ENCODE results near the gene PRDM1. TPM values are rescaled to one million over a fixed set of nuclear protein-coding genes. Genes with fewer than 3 reads are reported as not detected.

Gene PRDM1
- total and polyA plus RNA-seq, 2 donors: 3.7 to 5.0 TPM

DNA sequence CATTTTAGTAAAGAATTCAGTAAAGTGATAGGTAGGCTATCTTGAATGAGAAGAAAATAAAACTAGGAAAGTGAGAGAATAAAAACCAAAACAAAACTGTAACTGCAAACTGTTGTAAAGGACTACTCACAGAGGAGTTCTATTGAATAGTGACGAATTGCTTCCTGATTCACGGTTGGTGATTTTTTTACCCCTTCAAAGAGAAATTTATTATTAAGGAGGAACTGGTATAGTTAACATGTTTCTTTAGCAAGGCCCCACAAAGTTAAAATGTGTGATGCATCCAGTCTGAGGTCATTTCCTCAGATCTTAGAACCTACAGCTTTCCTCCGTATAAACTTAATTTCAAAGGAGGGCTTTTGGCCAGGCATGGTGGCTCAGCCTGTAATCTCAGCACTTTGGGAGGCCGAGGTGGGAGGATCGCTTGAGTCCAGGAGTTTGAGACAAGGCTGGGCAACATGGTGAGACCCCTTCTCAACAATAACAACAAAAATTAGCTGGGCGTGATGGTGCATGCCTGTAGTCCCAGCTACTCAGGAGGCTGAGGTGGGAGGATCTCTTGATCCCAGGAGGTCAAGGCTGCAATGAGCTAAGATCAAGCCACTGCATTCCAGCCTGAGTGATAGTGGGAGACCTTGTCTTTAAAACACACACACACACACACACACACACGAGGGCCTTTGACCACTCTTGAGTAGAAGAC lies 8.3 kb downstream of the PRDM1 start:
- Histone ChIP-seq H3K4me3 (ENCODE audit: low read depth, low read length) (no peak overlapping the region), H3K36me3 (ENCODE audit: insufficient read depth) (no peaks in the 10 kb centered on the region), H3K27ac (ENCODE audit: low read depth) (peak overlapping the region; percentile 32), H3K4me1 (ENCODE audit: insufficient read depth) (peaks cover 2% of the 10 kb centered on the region)
- DNase-seq (ENCODE audit: extremely low spot score): no peak
- WGBS: 77% methylated on average over 7 of the region's 7 CpGs

DNA sequence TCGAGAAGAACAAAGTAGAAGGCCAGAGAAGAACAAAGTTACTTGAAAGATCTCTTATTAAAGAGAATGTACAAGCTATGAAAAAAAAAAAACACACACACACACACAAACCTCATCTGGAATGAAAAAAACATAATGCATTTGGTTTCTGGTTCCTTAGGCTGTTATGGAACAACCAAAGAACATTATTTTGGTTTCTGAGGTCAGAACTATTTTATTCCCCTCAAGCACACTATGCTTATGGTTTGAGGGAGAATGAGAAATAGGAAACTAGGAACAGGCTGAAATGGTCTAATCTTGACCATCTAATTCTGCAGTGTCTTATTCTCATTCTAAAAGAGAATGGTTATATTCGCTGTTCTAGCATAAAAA lies 8.8 kb downstream of the PRDM1 start:
- peaks cover 2% of the 10 kb centered on the region for H3K4me1 ChIP-seq (ENCODE audit: insufficient read depth)
- H3K4me3 ChIP-seq (ENCODE audit: low read depth, low read length): no peak overlapping the region
- 97% methylated on average over 2 of the region's 2 CpGs for WGBS

DNA sequence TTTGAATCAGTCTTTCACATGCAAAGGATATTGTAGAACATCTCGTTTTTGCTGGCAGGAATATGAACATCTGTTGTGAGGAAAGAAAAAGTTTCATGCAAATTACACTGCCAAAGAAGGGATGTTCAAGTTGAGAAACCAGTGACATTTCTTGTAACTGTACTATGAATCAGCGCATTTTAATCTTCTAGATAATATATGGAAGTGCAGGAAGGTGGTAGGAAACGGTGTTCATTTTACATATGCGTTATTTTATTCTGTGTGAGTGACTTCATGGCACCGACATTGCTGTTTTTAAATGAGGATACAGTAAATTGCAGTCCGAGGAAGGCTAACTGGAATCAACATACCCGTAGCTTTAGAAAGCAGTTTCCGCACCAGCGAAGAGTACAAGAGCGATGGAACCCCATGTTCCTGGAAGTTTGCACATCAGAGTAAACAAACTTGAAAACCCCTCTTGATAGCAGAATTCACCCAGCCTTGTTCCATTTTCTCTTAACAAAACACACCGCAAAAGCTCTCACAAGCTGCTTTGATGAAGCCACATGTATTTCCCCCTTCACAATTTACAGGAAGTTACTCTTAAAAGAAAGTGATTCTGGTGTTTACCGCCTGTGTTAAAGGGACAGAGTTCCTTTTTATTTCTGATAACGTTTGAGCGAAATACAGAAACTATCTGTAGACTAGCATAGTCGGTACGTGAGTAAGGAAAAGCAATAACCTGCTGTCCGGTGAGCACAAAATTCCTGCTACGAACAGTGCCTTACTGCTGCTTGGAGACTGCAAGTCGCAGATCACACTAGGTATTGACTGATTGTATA lies 11.5 kb downstream of the PRDM1 start:
- DNase-seq (ENCODE audit: extremely low spot score): no peak
- 10% methylated on average over 19 of the region's 19 CpGs for WGBS
- no peaks in the 10 kb centered on the region for H3K4me1 ChIP-seq (ENCODE audit: insufficient read depth)
- peak overlapping the region; percentile 46 for H3K4me3 ChIP-seq (ENCODE audit: low read depth, low read length)
- no peaks in the 10 kb centered on the region for H3K36me3 ChIP-seq (ENCODE audit: insufficient read depth)
- H3K27ac ChIP-seq (ENCODE audit: low read depth): peak overlapping the region; percentile 80

More for the DNA sequence above, 8.8 kb downstream of the PRDM1 start:
- no peaks in the 10 kb centered on the region for H3K36me3 ChIP-seq (ENCODE audit: insufficient read depth)
- DNase-seq (ENCODE audit: extremely low spot score): no peak
- H3K27ac ChIP-seq (ENCODE audit: low read depth): no peak overlapping the region

DNA sequence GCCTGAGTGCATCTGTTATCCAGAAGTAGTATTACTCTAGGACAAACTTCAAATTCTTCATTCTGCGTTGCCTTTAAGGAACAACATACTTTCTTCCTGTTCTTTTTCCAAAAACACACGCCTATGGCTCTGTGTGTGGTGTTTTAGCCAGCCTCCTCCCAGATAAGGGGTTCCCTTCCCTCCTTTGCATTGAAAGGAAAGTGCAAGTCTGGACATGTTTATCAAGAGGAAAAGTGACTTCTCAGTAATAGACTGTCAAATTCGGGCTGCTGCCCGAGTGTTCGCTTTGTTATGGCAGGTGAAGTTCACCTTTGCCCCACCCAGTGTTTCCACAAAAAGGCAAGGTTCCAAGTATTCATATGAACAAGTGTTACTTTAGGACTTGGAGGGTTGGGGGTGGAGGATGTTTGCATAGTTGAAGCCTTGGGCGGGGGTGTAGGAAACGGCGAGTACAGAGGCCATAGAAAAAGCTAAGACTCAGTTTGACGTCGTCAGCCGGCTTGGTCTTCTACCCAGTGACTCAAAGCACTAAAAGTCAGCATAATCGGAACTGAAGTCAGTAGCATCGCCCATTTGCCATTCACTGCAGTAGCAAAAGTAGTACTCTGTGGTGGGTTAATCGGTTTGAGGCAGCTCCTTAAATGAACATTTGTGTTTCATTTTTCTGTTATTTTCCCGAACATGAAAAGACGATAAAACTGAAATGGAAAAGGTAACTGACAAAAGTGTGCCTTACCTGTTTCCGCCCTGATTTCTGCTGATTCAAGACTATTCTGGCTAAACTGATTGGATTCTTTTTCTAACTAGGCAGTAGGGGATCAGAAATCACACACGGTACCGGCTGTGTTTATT lies 12.5 kb downstream of the PRDM1 start:
- H3K36me3 ChIP-seq (ENCODE audit: insufficient read depth): no peaks in the 10 kb centered on the region
- H3K27ac ChIP-seq (ENCODE audit: low read depth): peak overlapping the region; percentile 79
- no peaks in the 10 kb centered on the region for H3K4me1 ChIP-seq (ENCODE audit: insufficient read depth)
- DNase-seq (ENCODE audit: extremely low spot score): no peak
- H3K4me3 ChIP-seq (ENCODE audit: low read depth, low read length): peak overlapping the region; percentile 46
- 33% methylated on average over 19 of the region's 19 CpGs for WGBS

DNA sequence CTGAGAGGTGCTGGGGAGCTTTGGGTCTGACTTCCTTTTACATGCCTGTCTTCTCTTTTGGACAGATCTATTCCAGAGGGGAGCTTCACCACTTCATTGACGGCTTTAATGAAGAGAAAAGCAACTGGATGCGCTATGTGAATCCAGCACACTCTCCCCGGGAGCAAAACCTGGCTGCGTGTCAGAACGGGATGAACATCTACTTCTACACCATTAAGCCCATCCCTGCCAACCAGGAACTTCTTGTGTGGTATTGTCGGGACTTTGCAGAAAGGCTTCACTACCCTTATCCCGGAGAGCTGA lies 13.1 kb downstream of the PRDM1 start:
- DNase-seq (ENCODE audit: extremely low spot score): no peak
- WGBS: 30% methylated on average over 7 of the region's 7 CpGs
- Histone ChIP-seq H3K36me3 (ENCODE audit: insufficient read depth) (no peaks in the 10 kb centered on the region), H3K4me1 (ENCODE audit: insufficient read depth) (no peaks in the 10 kb centered on the region), H3K27ac (ENCODE audit: low read depth) (no peak overlapping the region), H3K4me3 (ENCODE audit: low read depth, low read length) (peak overlapping the region; percentile 46)

DNA sequence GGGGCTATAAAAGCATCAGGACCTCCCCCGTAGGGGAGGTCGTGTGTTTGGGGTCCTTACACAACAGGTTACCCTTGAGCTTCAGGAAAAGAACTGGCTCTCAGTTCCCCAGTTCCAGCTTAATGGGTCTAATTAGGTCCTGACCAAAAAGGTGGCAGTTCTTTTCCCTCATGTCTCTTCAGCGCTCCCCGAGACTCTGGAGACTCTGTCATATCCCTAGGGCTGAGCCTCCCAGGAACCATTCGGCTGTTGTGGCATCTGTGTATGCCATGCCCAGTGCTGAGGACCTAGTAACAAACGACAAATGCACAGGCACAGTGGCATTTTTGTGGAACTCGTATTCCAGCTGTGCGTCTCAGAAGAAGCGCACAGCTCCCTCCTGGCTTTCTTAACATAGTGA lies 14.6 kb downstream of the PRDM1 start:
- peak overlapping the region; percentile 6 for H3K27ac ChIP-seq (ENCODE audit: low read depth)
- H3K4me3 ChIP-seq (ENCODE audit: low read depth, low read length): peak overlapping the region; percentile 11
- no peaks in the 10 kb centered on the region for H3K36me3 ChIP-seq (ENCODE audit: insufficient read depth)
- H3K4me1 ChIP-seq (ENCODE audit: insufficient read depth): no peaks in the 10 kb centered on the region
- 88% methylated on average over 9 of the region's 9 CpGs for WGBS
- no peak for DNase-seq (ENCODE audit: extremely low spot score)

DNA sequence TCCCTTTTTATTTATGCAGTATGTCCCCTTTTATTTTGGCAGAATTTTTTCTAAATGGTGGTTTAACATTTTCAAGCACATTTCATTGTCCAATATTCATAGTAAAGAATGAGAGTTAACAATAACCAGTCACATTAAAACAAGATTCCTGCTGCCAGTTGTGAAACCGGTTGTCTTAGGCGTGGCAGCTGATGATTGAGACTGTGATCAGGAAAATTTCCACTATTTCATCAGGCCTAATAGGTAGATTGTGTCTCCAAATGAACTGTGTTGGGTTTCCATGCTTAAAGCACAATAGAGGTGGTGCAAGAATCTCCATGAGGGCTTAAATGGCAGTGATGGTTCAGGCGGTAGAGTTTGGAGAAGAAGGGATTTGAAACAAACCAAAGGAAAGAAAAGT lies 15.3 kb downstream of the PRDM1 start:
- no peaks in the 10 kb centered on the region for H3K36me3 ChIP-seq (ENCODE audit: insufficient read depth)
- H3K27ac ChIP-seq (ENCODE audit: low read depth): no peak overlapping the region
- H3K4me1 ChIP-seq (ENCODE audit: insufficient read depth): no peaks in the 10 kb centered on the region
- H3K4me3 ChIP-seq (ENCODE audit: low read depth, low read length): no peak overlapping the region
- no peak for DNase-seq (ENCODE audit: extremely low spot score)
- 86% methylated on average over 3 of the region's 3 CpGs for WGBS

DNA sequence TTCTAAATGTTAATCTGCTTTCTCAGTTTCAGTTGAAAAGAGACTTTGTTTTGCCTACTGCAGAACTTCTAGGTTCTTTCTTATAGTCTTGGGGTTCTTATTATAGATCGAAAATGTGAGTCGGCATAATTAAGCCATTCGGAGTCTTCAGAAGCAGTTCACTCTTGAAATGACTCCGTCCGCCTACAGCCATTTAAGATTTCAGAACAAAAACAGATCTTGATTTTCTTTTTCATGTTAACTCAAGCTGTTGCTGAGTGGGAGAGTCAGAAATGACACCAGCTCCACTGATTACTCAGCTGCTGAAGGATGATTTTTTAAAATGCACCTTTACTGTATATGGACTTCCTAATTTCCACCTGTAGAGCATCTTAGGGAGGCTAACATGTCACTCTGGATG lies 15.9 kb downstream of the PRDM1 start:
- Histone ChIP-seq H3K27ac (ENCODE audit: low read depth) (no peak overlapping the region), H3K36me3 (ENCODE audit: insufficient read depth) (no peaks in the 10 kb centered on the region), H3K4me3 (ENCODE audit: low read depth, low read length) (no peak overlapping the region), H3K4me1 (ENCODE audit: insufficient read depth) (no peaks in the 10 kb centered on the region)
- no peak for DNase-seq (ENCODE audit: extremely low spot score)
- 72% methylated on average over 5 of the region's 5 CpGs for WGBS

DNA sequence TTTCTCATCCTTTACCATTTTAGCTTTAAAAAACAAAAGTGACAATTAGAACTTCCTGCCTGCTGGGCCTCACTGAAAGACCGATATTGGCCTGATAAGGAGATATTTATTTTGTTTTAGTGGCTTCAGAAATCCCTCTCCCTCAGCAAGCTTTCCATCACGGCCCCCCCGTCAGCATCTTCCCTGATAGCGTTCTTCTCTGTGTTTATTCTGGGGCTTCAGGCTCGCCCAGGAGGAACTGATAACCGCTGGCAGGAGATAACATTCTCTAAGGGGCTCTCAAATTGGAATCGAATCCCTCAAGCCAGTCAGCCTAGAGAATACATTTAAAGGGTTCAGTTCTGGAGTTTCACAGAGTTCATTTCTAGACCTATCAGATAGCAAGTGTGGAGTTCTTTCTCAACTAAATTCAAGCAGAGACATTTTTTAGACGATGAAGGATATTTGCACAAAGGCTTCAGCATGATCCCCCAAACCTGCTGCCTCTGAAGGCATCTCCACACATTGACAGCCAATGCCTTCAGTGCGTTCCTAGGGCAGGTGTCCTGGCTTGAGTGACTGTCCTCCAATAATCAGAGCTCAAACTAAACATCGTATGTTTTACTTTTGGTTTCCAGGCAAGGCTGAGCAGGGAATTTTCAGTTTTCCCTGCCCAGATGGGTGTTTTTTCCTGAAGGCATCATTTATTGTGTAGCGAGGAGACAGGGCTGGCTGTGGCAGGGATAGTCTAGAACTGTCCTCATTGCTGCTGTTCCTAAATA lies 17.0 kb downstream of the PRDM1 start:
- H3K4me1 ChIP-seq (ENCODE audit: insufficient read depth): no peaks in the 10 kb centered on the region
- WGBS: 24% methylated on average over 11 of the region's 11 CpGs
- DNase-seq (ENCODE audit: extremely low spot score): no peak
- peak overlapping the region; percentile 11 for H3K4me3 ChIP-seq (ENCODE audit: low read depth, low read length)
- no peak overlapping the region for H3K27ac ChIP-seq (ENCODE audit: low read depth)
- H3K36me3 ChIP-seq (ENCODE audit: insufficient read depth): no peaks in the 10 kb centered on the region

DNA sequence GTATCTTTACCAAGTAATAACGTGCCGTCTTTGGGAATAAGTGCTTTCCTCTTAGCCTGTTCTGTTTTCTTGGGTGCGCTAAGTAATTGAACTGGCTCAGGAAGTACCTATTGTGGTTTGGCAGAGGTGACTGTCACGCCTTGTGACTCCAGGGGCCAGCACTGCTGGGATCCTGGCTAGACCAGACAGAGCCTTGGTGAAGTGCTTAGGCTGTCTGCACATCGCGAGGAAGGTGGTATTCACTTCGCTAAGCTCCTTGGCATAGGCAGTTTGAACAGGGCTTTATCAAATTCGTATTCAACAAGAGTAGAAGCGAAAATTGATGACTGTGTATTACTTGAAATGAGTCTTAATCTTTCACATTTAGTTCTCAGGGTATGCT lies 17.6 kb downstream of the PRDM1 start:
- Histone ChIP-seq H3K36me3 (ENCODE audit: insufficient read depth) (no peaks in the 10 kb centered on the region), H3K27ac (ENCODE audit: low read depth) (peak overlapping the region; percentile 4), H3K4me3 (ENCODE audit: low read depth, low read length) (peak overlapping the region; percentile 11), H3K4me1 (ENCODE audit: insufficient read depth) (no peaks in the 10 kb centered on the region)
- 63% methylated on average over 9 of the region's 9 CpGs for WGBS
- DNase-seq (ENCODE audit: extremely low spot score): no peak

DNA sequence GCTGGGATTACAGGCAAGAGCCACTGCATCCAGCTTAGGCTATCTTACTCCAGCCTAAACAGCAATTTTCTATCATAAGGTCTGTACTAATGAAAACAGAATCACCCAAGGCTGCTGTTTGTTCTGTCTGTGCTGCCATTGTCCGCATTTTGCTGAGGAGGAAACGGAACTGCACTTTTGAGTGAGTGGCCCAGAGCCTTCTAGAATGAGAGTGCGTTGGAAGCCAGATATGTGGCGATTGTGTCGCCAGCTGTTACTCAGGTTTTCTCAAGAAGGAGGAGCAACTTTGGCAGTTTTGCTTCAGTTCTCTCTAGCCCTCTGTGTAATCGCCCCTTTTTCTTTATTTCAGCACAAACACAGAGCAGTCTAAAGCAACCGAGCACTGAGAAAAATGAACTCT lies 18.3 kb downstream of the PRDM1 start:
- no peak overlapping the region for H3K4me3 ChIP-seq (ENCODE audit: low read depth, low read length)
- H3K4me1 ChIP-seq (ENCODE audit: insufficient read depth): no peaks in the 10 kb centered on the region
- 91% methylated on average over 7 of the region's 7 CpGs for WGBS

DNA sequence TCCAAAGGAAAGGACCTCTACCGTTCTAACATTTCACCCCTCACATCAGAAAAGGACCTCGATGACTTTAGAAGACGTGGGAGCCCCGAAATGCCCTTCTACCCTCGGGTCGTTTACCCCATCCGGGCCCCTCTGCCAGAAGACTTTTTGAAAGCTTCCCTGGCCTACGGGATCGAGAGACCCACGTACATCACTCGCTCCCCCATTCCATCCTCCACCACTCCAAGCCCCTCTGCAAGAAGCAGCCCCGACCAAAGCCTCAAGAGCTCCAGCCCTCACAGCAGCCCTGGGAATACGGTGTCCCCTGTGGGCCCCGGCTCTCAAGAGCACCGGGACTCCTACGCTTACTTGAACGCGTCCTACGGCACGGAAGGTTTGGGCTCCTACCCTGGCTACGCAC lies 18.8 kb downstream of the PRDM1 start:
- WGBS: 96% methylated on average over 21 of the region's 21 CpGs
- H3K36me3 ChIP-seq (ENCODE audit: insufficient read depth): no peaks in the 10 kb centered on the region
- no peak overlapping the region for H3K4me3 ChIP-seq (ENCODE audit: low read depth, low read length)
- H3K27ac ChIP-seq (ENCODE audit: low read depth): no peak overlapping the region
- DNase-seq (ENCODE audit: extremely low spot score): no peak
- H3K4me1 ChIP-seq (ENCODE audit: insufficient read depth): no peaks in the 10 kb centered on the region

More for the DNA sequence above, 18.3 kb downstream of the PRDM1 start:
- Histone ChIP-seq H3K36me3 (ENCODE audit: insufficient read depth) (no peaks in the 10 kb centered on the region), H3K27ac (ENCODE audit: low read depth) (no peak overlapping the region)
- no peak for DNase-seq (ENCODE audit: extremely low spot score)

DNA sequence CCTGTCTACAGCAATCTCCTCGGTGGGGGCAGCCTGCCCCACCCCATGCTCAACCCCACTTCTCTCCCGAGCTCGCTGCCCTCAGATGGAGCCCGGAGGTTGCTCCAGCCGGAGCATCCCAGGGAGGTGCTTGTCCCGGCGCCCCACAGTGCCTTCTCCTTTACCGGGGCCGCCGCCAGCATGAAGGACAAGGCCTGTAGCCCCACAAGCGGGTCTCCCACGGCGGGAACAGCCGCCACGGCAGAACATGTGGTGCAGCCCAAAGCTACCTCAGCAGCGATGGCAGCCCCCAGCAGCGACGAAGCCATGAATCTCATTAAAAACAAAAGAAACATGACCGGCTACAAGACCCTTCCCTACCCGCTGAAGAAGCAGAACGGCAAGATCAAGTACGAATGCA lies 19.4 kb downstream of the PRDM1 start:
- Histone ChIP-seq H3K4me3 (ENCODE audit: low read depth, low read length) (no peak overlapping the region), H3K27ac (ENCODE audit: low read depth) (no peak overlapping the region), H3K36me3 (ENCODE audit: insufficient read depth) (no peaks in the 10 kb centered on the region), H3K4me1 (ENCODE audit: insufficient read depth) (no peaks in the 10 kb centered on the region)
- no peak for DNase-seq (ENCODE audit: extremely low spot score)
- 94% methylated on average over 22 of the region's 22 CpGs for WGBS

Measured in urinary bladder (tissue), 4 donors.